HepG2 (cell line): Measurements from ENCODE around the gene AKAP7.

Experiments
- ELF1 ChIP-seq: sonication (generic); formaldehyde crosslinking; IDR thresholded peaks from 2 replicates; pipeline ENCODE4 v1.4.0; 2020; ENCODE audit warnings: missing genetic modification reagents
- ELF4 ChIP-seq: sonication (generic); formaldehyde crosslinking; IDR thresholded peaks from 2 replicates; pipeline ENCODE4 v1.5.0; 2020; ENCODE audit warnings: missing genetic modification reagents, mild to moderate bottlenecking, moderate library complexity, borderline replicate concordance
- GABPA ChIP-seq, 2 experiments: IDR thresholded peaks; 2 replicates each; pipeline ENCODE4 v1.6.1; 2011 to 2016; ENCODE audit warnings: low read depth in 2 of 2, low read length in 1 of 2, missing biosample characterization in 1 of 2, missing genetic modification characterization in 1 of 2
- NBN ChIP-seq: fragments of 450-650 bp; conservative IDR thresholded peaks from 2 replicates; pipeline ENCODE4 v1.6.1; 2017
- NCOR1 ChIP-seq: fragments of 200-600 bp; sonication (generic); IDR thresholded peaks from 2 replicates; pipeline ENCODE4 v1.7.0; 2017; ENCODE audit warnings: antibody characterized with exemption, low read length, borderline replicate concordance
- TBP ChIP-seq: sonication (generic); formaldehyde crosslinking; IDR thresholded peaks from 2 replicates; pipeline ENCODE4 v1.5.0; 2020; ENCODE audit warnings: missing genetic modification reagents
- TF ChIP-seq, protein P1 (sequence below): IDR thresholded peaks from 2 replicates; pipeline ENCODE4 v1.6.1; 2016; ENCODE audit warnings: low read depth
- TF ChIP-seq, protein P2 (sequence below): IDR thresholded peaks from 2 replicates; pipeline ENCODE4 v1.6.1; 2016; ENCODE audit warnings: missing biosample characterization, missing genetic modification reagents, low read depth

- TF ChIP-seq NBN (no peak), ELF1 (CRISPR knock-in tag) (no peak), ELF4 (CRISPR knock-in tag) (no peak), TBP (CRISPR knock-in tag) (no peak), NCOR1 (no peak), GABPA (IDR thresholded peaks at IDR 0.05; ENCODE audit: low read depth, low read length) (no peak), GABPA (CRISPR knock-in tag; IDR thresholded peaks at IDR 0.05; ENCODE audit: low read depth) (no peak)
- TF ChIP-seq, protein P1, sequence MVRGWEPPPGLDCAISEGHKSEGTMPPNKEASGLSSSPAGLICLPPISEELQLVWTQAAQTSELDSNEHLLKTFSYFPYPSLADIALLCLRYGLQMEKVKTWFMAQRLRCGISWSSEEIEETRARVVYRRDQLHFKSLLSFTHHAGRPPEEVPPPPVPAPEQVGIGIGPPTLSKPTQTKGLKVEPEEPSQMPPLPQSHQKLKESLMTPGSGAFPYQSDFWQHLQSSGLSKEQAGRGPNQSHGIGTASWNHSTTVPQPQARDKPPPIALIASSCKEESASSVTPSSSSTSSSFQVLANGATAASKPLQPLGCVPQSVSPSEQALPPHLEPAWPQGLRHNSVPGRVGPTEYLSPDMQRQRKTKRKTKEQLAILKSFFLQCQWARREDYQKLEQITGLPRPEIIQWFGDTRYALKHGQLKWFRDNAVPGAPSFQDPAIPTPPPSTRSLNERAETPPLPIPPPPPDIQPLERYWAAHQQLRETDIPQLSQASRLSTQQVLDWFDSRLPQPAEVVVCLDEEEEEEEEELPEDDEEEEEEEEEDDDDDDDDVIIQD (CRISPR knock-in tag): no peak
- TF ChIP-seq, protein P2, sequence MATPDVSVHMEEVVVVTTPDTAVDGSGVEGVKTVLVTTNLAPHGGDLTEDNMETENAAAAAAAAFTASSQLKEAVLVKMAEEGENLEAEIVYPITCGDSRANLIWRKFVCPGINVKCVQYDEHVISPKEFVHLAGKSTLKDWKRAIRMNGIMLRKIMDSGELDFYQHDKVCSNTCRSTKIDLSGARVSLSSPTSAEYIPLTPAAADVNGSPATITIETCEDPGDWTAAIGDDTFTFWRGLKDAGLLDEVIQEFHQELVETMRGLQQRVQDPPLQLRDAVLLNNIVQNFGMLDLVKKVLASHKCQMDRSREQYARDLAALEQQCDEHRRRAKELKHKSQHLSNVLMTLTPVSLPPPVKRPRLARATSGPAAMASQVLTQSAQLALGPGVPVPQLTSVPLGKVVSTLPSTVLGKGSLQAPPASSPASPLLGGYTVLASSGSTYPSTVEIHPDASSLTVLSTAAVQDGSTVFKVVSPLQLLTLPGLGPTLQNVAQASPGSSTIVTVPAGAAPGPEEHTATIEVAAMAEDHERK (CRISPR knock-in tag): no peak
These were observed 24.3 kb downstream of the AKAP7 start for GRCh38 chr6:131159578-131159977.
